Measurements from ENCODE around the gene GGACT.

- TF ChIP-seq, protein P1, sequence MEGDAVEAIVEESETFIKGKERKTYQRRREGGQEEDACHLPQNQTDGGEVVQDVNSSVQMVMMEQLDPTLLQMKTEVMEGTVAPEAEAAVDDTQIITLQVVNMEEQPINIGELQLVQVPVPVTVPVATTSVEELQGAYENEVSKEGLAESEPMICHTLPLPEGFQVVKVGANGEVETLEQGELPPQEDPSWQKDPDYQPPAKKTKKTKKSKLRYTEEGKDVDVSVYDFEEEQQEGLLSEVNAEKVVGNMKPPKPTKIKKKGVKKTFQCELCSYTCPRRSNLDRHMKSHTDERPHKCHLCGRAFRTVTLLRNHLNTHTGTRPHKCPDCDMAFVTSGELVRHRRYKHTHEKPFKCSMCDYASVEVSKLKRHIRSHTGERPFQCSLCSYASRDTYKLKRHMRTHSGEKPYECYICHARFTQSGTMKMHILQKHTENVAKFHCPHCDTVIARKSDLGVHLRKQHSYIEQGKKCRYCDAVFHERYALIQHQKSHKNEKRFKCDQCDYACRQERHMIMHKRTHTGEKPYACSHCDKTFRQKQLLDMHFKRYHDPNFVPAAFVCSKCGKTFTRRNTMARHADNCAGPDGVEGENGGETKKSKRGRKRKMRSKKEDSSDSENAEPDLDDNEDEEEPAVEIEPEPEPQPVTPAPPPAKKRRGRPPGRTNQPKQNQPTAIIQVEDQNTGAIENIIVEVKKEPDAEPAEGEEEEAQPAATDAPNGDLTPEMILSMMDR (IDR thresholded peaks at IDR 0.05), result no peak
- no peak for TF ChIP-seq POLR2A (IDR thresholded peaks at IDR 0.05)
These were observed 28.0 kb downstream of the GGACT start for GRCh38 chr13:100560498-100561157.

All from thyroid gland (tissue), 4 donors.